Fibroblast of skin of left quadriceps (primary cell): ENCODE results near the gene BRCA2.

ENCODE experiments used
- DNase-seq, 2 experiments: peaks; one replicate each; pipeline ENCODE4 v3.0.0-alpha.2; 2013; ENCODE audit warnings: low read depth in 2 of 2

BRCA2 gene

GRCh38 chr13:32428581-32429432 lies 113.5 kb downstream of the BRCA2 start:
- no peak for DNase-seq

- DNase-seq = no peak
Observed at GRCh38 chr13:32429433-32429909, 114.2 kb downstream of the BRCA2 start.

GRCh38 chr13:32430018-32430747 lies 114.9 kb downstream of the BRCA2 start:
- no peak for DNase-seq

GRCh38 chr13:32431361-32431760 lies 116.1 kb downstream of the BRCA2 start:
- no peak for DNase-seq

GRCh38 chr13:32432856-32433255 lies 117.5 kb downstream of the BRCA2 start:
- no peak for DNase-seq

- no peak for DNase-seq
Observed at GRCh38 chr13:32438871-32439270, 123.6 kb downstream of the BRCA2 start.

GRCh38 chr13:32443111-32443510 lies 127.8 kb downstream of the BRCA2 start:
- DNase-seq = no peak

- DNase-seq = no peak
Observed at GRCh38 chr13:32445461-32445860, 130.2 kb downstream of the BRCA2 start.

- DNase-seq = no peak
Observed at GRCh38 chr13:32446220-32446619, 130.9 kb downstream of the BRCA2 start.

GRCh38 chr13:32446773-32447465 lies 131.6 kb downstream of the BRCA2 start:
- DNase-seq = no peak

- DNase-seq = no peak
Observed at GRCh38 chr13:32447894-32448623, 132.8 kb downstream of the BRCA2 start.

GRCh38 chr13:32448972-32449371 lies 133.7 kb downstream of the BRCA2 start:
- DNase-seq = no peak
